Measurements from ENCODE around the gene DSCAM.

GRCh38 chr21:40335704-40336103 lies 511.3 kb downstream of the DSCAM start:
- no peak for TF ChIP-seq CTCF (IDR thresholded peaks at IDR 0.05; ENCODE audit: extremely low read depth in 1 of 2, insufficient read depth in 1 of 2, low read depth in 1 of 2, low read length in 2 of 2)
- TF ChIP-seq POLR2A (IDR thresholded peaks at IDR 0.05; ENCODE audit: low read depth, low read length): no peak
- no peak for TF ChIP-seq JUN (IDR thresholded peaks at IDR 0.05; ENCODE audit: borderline replicate concordance, insufficient read depth, insufficient read length, low read depth)
- no peak for TF ChIP-seq EZH2 (IDR thresholded peaks at IDR 0.05; ENCODE audit: borderline replicate concordance, low read depth, low read length, severe bottlenecking)
- no peak for TF ChIP-seq MAX (IDR thresholded peaks at IDR 0.05; ENCODE audit: insufficient read depth, insufficient read length)
